DOHH2 (cell line): ENCODE data around the gene TMEM60.

Source experiments
- CTCF ChIP-seq: fragments of 200-600 bp; sonication (generic); IDR thresholded peaks from one replicate; pipeline ENCODE4 v1.5.1; 2014; ENCODE audit warnings: antibody characterized with exemption, mild to moderate bottlenecking, low read depth, low read length; ENCODE audit not compliant: poor library complexity, severe bottlenecking
- EZH2phosphoT487 ChIP-seq: fragments of 200-600 bp; sonication (generic); IDR thresholded peaks from 2 replicates; pipeline ENCODE4 v1.6.1; 2017; ENCODE audit warnings: borderline replicate concordance, mild to moderate bottlenecking, antibody characterized with exemption, low read length, moderate library complexity, mixed read lengths

GRCh38 chr7:77745746-77746145 is 52.5 kb downstream of the TMEM60 start:
- TF ChIP-seq CTCF (no peak), EZH2phosphoT487 (no peak)
